ENCODE results near the gene SPG7.

DNA sequence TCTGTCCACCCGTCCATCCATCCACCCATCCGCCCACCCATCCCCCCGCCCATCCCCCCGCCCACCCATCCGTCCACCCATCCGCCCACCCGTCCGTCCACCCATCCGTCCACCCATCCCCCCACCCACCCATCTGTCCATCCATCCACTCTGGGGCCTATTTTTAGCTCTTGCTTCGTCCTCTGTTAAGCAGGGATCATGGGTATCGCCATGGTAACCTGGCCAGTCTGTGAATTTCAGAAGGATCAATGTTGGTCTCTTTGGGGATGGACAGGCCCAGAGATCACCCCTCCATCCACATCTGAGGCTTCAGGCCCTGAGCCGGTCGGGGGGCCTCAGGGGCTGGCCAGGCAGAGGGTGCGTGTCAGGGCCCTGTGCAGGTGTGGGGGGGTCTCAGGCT lies 90.0 kb downstream of the SPG7 start:
- TF ChIP-seq, protein P1, sequence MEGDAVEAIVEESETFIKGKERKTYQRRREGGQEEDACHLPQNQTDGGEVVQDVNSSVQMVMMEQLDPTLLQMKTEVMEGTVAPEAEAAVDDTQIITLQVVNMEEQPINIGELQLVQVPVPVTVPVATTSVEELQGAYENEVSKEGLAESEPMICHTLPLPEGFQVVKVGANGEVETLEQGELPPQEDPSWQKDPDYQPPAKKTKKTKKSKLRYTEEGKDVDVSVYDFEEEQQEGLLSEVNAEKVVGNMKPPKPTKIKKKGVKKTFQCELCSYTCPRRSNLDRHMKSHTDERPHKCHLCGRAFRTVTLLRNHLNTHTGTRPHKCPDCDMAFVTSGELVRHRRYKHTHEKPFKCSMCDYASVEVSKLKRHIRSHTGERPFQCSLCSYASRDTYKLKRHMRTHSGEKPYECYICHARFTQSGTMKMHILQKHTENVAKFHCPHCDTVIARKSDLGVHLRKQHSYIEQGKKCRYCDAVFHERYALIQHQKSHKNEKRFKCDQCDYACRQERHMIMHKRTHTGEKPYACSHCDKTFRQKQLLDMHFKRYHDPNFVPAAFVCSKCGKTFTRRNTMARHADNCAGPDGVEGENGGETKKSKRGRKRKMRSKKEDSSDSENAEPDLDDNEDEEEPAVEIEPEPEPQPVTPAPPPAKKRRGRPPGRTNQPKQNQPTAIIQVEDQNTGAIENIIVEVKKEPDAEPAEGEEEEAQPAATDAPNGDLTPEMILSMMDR (IDR thresholded peaks at IDR 0.05; ENCODE audit: poor library complexity), result no peak
- TF ChIP-seq EZH2 (IDR thresholded peaks at IDR 0.05; ENCODE audit: borderline replicate concordance) (no peak), EZH2phosphoT487 (IDR thresholded peaks at IDR 0.05; ENCODE audit: low read depth, severe bottlenecking, unreplicated experiment) (no peak)

Measured in hepatocyte (in vitro differentiated cells).